Natural killer cell treated with Interleukin-12 subunit alpha and Interleukin-12 subunit beta and Interleukin-15 and Interleukin-18, amount 100 ng/mL, for 72 hours (primary cell): ENCODE measurements around the gene GJB5. TPM values are rescaled to one million over a fixed set of nuclear protein-coding genes. Genes with fewer than 3 reads are reported as not detected.
A peak's percentile ranks its signal among the peaks of the same experiment; 100 is the strongest.
"Not testable (repeated sequence)": the region's sequence is repeated elsewhere in the genome, so short reads cannot be mapped to it uniquely, and the experiment has no call there.

ENCODE experiments used
- ATAC-seq, 2 donors: fragments of 150-1000 bp; cut with Tn5 transposase in 1 of 2; sonication (Bioruptor Pico), chemical (Tn5 transposase) in 1 of 2; 2 replicates each; pipeline ENCODE4 v1.10.0; 2021
- DNase-seq: peaks from one replicate; pipeline ENCODE4 v3.0.0; 2022; ENCODE audit warnings: low spot score
- H3K27ac Mint-ChIP-seq, 2 donors: 1 replicate in 1 of 2; 2 replicates in 1 of 2; pipeline ENCODE4 v1.8.0; 2022; ENCODE audit warnings: mixed read lengths in 2 of 2, mild to moderate bottlenecking in 1 of 2, moderate library complexity in 1 of 2
- H3K27me3 Mint-ChIP-seq, 2 donors: 1 replicate in 1 of 2; 2 replicates in 1 of 2; pipeline ENCODE4 v1.8.0; 2022; ENCODE audit warnings: mixed read lengths in 2 of 2
- H3K36me3 Mint-ChIP-seq: one replicate; pipeline ENCODE4 v1.8.0; 2022; ENCODE audit warnings: mixed read lengths
- H3K4me1 Mint-ChIP-seq, 2 donors: 1 replicate in 1 of 2; 2 replicates in 1 of 2; pipeline ENCODE4 v1.8.0; 2022; ENCODE audit warnings: low read depth in 2 of 2, mixed read lengths in 2 of 2, mild to moderate bottlenecking in 1 of 2
- H3K4me3 Mint-ChIP-seq: one replicate; pipeline ENCODE4 v1.8.0; 2022; ENCODE audit warnings: mixed read lengths
- H3K9me3 Mint-ChIP-seq: 2 replicates; pipeline ENCODE4 v1.8.0; 2022; ENCODE audit warnings: mixed read lengths
- total RNA-seq, 2 donors: library from RNA; stranded (reverse); gene quantifications; one replicate each; pipeline ENCODE4 v1.2.3, GENCODE V29; 2022

The GJB5 gene
- total RNA-seq, 2 donors from 2014 or later: not detected

GRCh38 chr1:34732831-34733230, 22.0 kb upstream of the GJB5 start:
- H3K36me3 Mint-ChIP-seq, H3K4me1 Mint-ChIP-seq, H3K9me3 Mint-ChIP-seq, H3K4me3 Mint-ChIP-seq, ATAC-seq, DNase-seq, H3K27ac Mint-ChIP-seq: not testable (repeated sequence)
- peaks cover 19 to 20% of the 10 kb centered on the region in 2 donors for H3K27me3 Mint-ChIP-seq

- H3K36me3 Mint-ChIP-seq: no peaks in the 10 kb centered on the region
- no peaks in the 10 kb centered on the region for H3K9me3 Mint-ChIP-seq
- H3K27ac Mint-ChIP-seq: no peak overlapping the region
- peaks cover 8 to 14% of the 10 kb centered on the region in 2 donors for H3K27me3 Mint-ChIP-seq
- no peaks in the 10 kb centered on the region for H3K4me1 Mint-ChIP-seq
- DNase-seq: no peak
- H3K4me3 Mint-ChIP-seq: no peak overlapping the region
- ATAC-seq: peak in 1 of 2 donors; percentile 48
These were observed 18.2 kb upstream of the GJB5 start for GRCh38 chr1:34736692-34737091.

GRCh38 chr1:34737236-34737635, 17.6 kb upstream of the GJB5 start:
- not testable (repeated sequence) for ATAC-seq, H3K9me3 Mint-ChIP-seq, H3K4me3 Mint-ChIP-seq, DNase-seq, H3K27ac Mint-ChIP-seq, H3K4me1 Mint-ChIP-seq, H3K36me3 Mint-ChIP-seq
- H3K27me3 Mint-ChIP-seq: peaks cover 8 to 14% of the 10 kb centered on the region in 2 donors

- Mint-ChIP-seq H3K27me3 (peaks cover 8 to 13% of the 10 kb centered on the region in 2 donors), H3K36me3 (no peaks in the 10 kb centered on the region), H3K4me3 (no peak overlapping the region), H3K27ac (no peak overlapping the region), H3K4me1 (no peaks in the 10 kb centered on the region), H3K9me3 (no peaks in the 10 kb centered on the region)
- ATAC-seq (no peak), DNase-seq (no peak)
These were observed 15.2 kb upstream of the GJB5 start for GRCh38 chr1:34739613-34740012.

GRCh38 chr1:34740161-34740868, 14.5 kb upstream of the GJB5 start:
- no peak overlapping the region for H3K27ac Mint-ChIP-seq
- H3K4me1 Mint-ChIP-seq: no peaks in the 10 kb centered on the region
- ATAC-seq: no peak
- no peaks in the 10 kb centered on the region for H3K9me3 Mint-ChIP-seq
- no peak overlapping the region for H3K4me3 Mint-ChIP-seq
- H3K36me3 Mint-ChIP-seq: no peaks in the 10 kb centered on the region
- no peak for DNase-seq
- H3K27me3 Mint-ChIP-seq: peaks cover 8 to 13% of the 10 kb centered on the region in 2 donors

- no peak overlapping the region for H3K27ac Mint-ChIP-seq
- no peaks in the 10 kb centered on the region for H3K36me3 Mint-ChIP-seq
- DNase-seq: peak; percentile 82
- no peaks in the 10 kb centered on the region for H3K4me1 Mint-ChIP-seq
- peak; percentile 74 to 82 for ATAC-seq
- no peak overlapping the region for H3K4me3 Mint-ChIP-seq
- peaks cover 1 to 6% of the 10 kb centered on the region in 2 donors for H3K27me3 Mint-ChIP-seq
- no peaks in the 10 kb centered on the region for H3K9me3 Mint-ChIP-seq
These were observed 12.1 kb upstream of the GJB5 start for GRCh38 chr1:34742667-34743270.

- Mint-ChIP-seq H3K9me3 (no peaks in the 10 kb centered on the region), H3K27ac (no peak overlapping the region), H3K4me1 (no peaks in the 10 kb centered on the region), H3K36me3 (no peaks in the 10 kb centered on the region), H3K27me3 (peaks cover 7 to 9% of the 10 kb centered on the region in 2 donors), H3K4me3 (no peak overlapping the region)
- DNase-seq: no peak
- no peak for ATAC-seq
These were observed 11.1 kb upstream of the GJB5 start for GRCh38 chr1:34743775-34744174.

GRCh38 chr1:34744851-34745250, 10.0 kb upstream of the GJB5 start:
- no peak overlapping the region for H3K4me3 Mint-ChIP-seq
- H3K36me3 Mint-ChIP-seq: no peaks in the 10 kb centered on the region
- no peaks in the 10 kb centered on the region for H3K9me3 Mint-ChIP-seq
- H3K4me1 Mint-ChIP-seq: no peaks in the 10 kb centered on the region
- ATAC-seq: no peak
- no peak overlapping the region for H3K27ac Mint-ChIP-seq
- no peak for DNase-seq
- H3K27me3 Mint-ChIP-seq: peaks cover 9 to 10% of the 10 kb centered on the region in 2 donors

GRCh38 chr1:34745666-34746065, 9.2 kb upstream of the GJB5 start:
- H3K4me1 Mint-ChIP-seq: no peaks in the 10 kb centered on the region
- no peak for DNase-seq
- no peaks in the 10 kb centered on the region for H3K36me3 Mint-ChIP-seq
- H3K27me3 Mint-ChIP-seq: peaks cover 9 to 10% of the 10 kb centered on the region in 2 donors
- no peak overlapping the region for H3K27ac Mint-ChIP-seq
- H3K4me3 Mint-ChIP-seq: no peak overlapping the region
- H3K9me3 Mint-ChIP-seq: no peaks in the 10 kb centered on the region
- ATAC-seq: no peak

GRCh38 chr1:34746101-34746500, 8.7 kb upstream of the GJB5 start:
- DNase-seq (no peak), ATAC-seq (no peak)
- Mint-ChIP-seq H3K36me3 (no peaks in the 10 kb centered on the region), H3K27me3 (peaks cover 8 to 9% of the 10 kb centered on the region in 2 donors), H3K9me3 (no peaks in the 10 kb centered on the region), H3K4me3 (no peak overlapping the region), H3K4me1 (no peaks in the 10 kb centered on the region), H3K27ac (no peak overlapping the region)

- Mint-ChIP-seq H3K27me3 (peaks cover 7 to 9% of the 10 kb centered on the region in 2 donors), H3K9me3 (no peaks in the 10 kb centered on the region), H3K4me1 (no peaks in the 10 kb centered on the region), H3K27ac (no peak overlapping the region), H3K36me3 (no peaks in the 10 kb centered on the region), H3K4me3 (no peak overlapping the region)
- no peak for ATAC-seq
- no peak for DNase-seq
These were observed 7.8 kb upstream of the GJB5 start for GRCh38 chr1:34746785-34747637.

- no peak for ATAC-seq
- Mint-ChIP-seq H3K36me3 (no peaks in the 10 kb centered on the region), H3K4me3 (no peak overlapping the region), H3K27ac (no peak overlapping the region), H3K27me3 (peaks cover 4 to 9% of the 10 kb centered on the region in 2 donors), H3K9me3 (no peaks in the 10 kb centered on the region), H3K4me1 (no peaks in the 10 kb centered on the region)
- DNase-seq: no peak
These were observed 7.3 kb upstream of the GJB5 start for GRCh38 chr1:34747638-34747941.

GRCh38 chr1:34749992-34750391, 4.9 kb upstream of the GJB5 start:
- ATAC-seq: no peak

GRCh38 chr1:34750610-34751009, 4.2 kb upstream of the GJB5 start:
- no peaks in the 10 kb centered on the region for H3K9me3 Mint-ChIP-seq
- H3K27ac Mint-ChIP-seq: no peak overlapping the region
- no peaks in the 10 kb centered on the region for H3K4me1 Mint-ChIP-seq
- no peak overlapping the region for H3K4me3 Mint-ChIP-seq
- peaks cover 4 to 17% of the 10 kb centered on the region in 2 donors for H3K27me3 Mint-ChIP-seq
- no peak for DNase-seq
- no peak for ATAC-seq
- no peaks in the 10 kb centered on the region for H3K36me3 Mint-ChIP-seq

More at GRCh38 chr1:34749992-34750391, 4.9 kb upstream of the GJB5 start:
- DNase-seq: no peak
- Mint-ChIP-seq H3K36me3 (no peaks in the 10 kb centered on the region), H3K9me3 (no peaks in the 10 kb centered on the region), H3K27me3 (peaks cover 4 to 17% of the 10 kb centered on the region in 2 donors), H3K27ac (no peak overlapping the region), H3K4me3 (no peak overlapping the region), H3K4me1 (no peaks in the 10 kb centered on the region)
